Glutamatergic neuron (in vitro differentiated cells): Measurements from ENCODE around the gene FCAMR. TPM values are rescaled to one million over a fixed set of nuclear protein-coding genes. Genes with fewer than 3 reads are reported as not detected.

ENCODE experiments used
- DNase-seq: peaks from one replicate; pipeline ENCODE4 v3.0.0; 2022
- H3K27ac Mint-ChIP-seq: one replicate; pipeline ENCODE4 v1.8.0; 2020; ENCODE audit warnings: mild to moderate bottlenecking, mixed read lengths, inconsistent platforms; ENCODE audit not compliant: unreplicated experiment
- H3K27me3 Mint-ChIP-seq: one replicate; pipeline ENCODE4 v1.8.0; 2020; ENCODE audit warnings: mild to moderate bottlenecking, moderate library complexity, mixed read lengths, inconsistent platforms; ENCODE audit not compliant: unreplicated experiment
- H3K36me3 Mint-ChIP-seq: one replicate; pipeline ENCODE4 v1.8.0; 2020; ENCODE audit warnings: mild to moderate bottlenecking, mixed read lengths, inconsistent platforms; ENCODE audit not compliant: unreplicated experiment
- H3K4me1 Mint-ChIP-seq: one replicate; pipeline ENCODE4 v1.8.0; 2020; ENCODE audit warnings: mild to moderate bottlenecking, low read depth, mixed read lengths, inconsistent platforms; ENCODE audit not compliant: unreplicated experiment
- H3K4me3 Mint-ChIP-seq: one replicate; pipeline ENCODE4 v1.8.0; 2020; ENCODE audit warnings: mild to moderate bottlenecking, mixed read lengths, inconsistent platforms; ENCODE audit not compliant: unreplicated experiment
- H3K9me3 Mint-ChIP-seq: one replicate; pipeline ENCODE4 v1.8.0; 2020; ENCODE audit warnings: mild to moderate bottlenecking, moderate library complexity, mixed read lengths, inconsistent platforms; ENCODE audit not compliant: unreplicated experiment
- CTCF ChIP-seq: fragments of 200-600 bp; sonication (generic); IDR thresholded peaks from one replicate; pipeline ENCODE4 v1.5.0; 2021; ENCODE audit not compliant: partially characterized antibody, unreplicated experiment
- total RNA-seq: library from RNA; stranded (reverse); fragmentation: NEBNext Ultra II Directional; extraction: Animal tissue kit (Norgen Biotek cat#: 25700); gene quantifications from one replicate; pipeline ENCODE4 v1.2.1, GENCODE V29; 2021; ENCODE audit not compliant: unreplicated experiment

The FCAMR gene
- total RNA-seq, 1 donor from 2014 or later: not detected

GRCh38 chr1:206967096-206967849, 3.0 kb downstream of the FCAMR start:
- no peak for TF ChIP-seq CTCF
- no peaks in the 10 kb centered on the region for H3K4me1 Mint-ChIP-seq
- DNase-seq: no peak
- H3K36me3 Mint-ChIP-seq: no peaks in the 10 kb centered on the region
- no peaks in the 10 kb centered on the region for H3K9me3 Mint-ChIP-seq
- no peak overlapping the region for H3K4me3 Mint-ChIP-seq
- H3K27me3 Mint-ChIP-seq: peaks cover 4% of the 10 kb centered on the region
- H3K27ac Mint-ChIP-seq: no peak overlapping the region

- H3K4me1 Mint-ChIP-seq: no peaks in the 10 kb centered on the region
- DNase-seq: no peak
- no peak overlapping the region for H3K27ac Mint-ChIP-seq
- H3K4me3 Mint-ChIP-seq: no peak overlapping the region
- no peak for TF ChIP-seq CTCF
- H3K27me3 Mint-ChIP-seq: peaks cover 7% of the 10 kb centered on the region
- peaks cover 2% of the 10 kb centered on the region for H3K9me3 Mint-ChIP-seq
- H3K36me3 Mint-ChIP-seq: no peaks in the 10 kb centered on the region
Measured at GRCh38 chr1:206965781-206966180, 4.5 kb downstream of the FCAMR start.

- Mint-ChIP-seq H3K27ac (no peak overlapping the region), H3K4me3 (no peak overlapping the region), H3K27me3 (peaks cover 8% of the 10 kb centered on the region), H3K9me3 (peaks cover 2% of the 10 kb centered on the region), H3K4me1 (no peaks in the 10 kb centered on the region), H3K36me3 (no peaks in the 10 kb centered on the region)
- no peak for DNase-seq
- no peak for TF ChIP-seq CTCF
Measured at GRCh38 chr1:206963740-206964139, 6.5 kb downstream of the FCAMR start.

- no peak for TF ChIP-seq CTCF
- peaks cover 8% of the 10 kb centered on the region for H3K27me3 Mint-ChIP-seq
- no peaks in the 10 kb centered on the region for H3K4me1 Mint-ChIP-seq
- no peaks in the 10 kb centered on the region for H3K36me3 Mint-ChIP-seq
- no peak overlapping the region for H3K4me3 Mint-ChIP-seq
- no peak overlapping the region for H3K27ac Mint-ChIP-seq
- H3K9me3 Mint-ChIP-seq: peaks cover 2% of the 10 kb centered on the region
- no peak for DNase-seq
Measured at GRCh38 chr1:206963119-206963712, 7.0 kb downstream of the FCAMR start.

GRCh38 chr1:206962272-206962671, 8.0 kb downstream of the FCAMR start:
- DNase-seq: no peak
- no peak for TF ChIP-seq CTCF
- H3K27me3 Mint-ChIP-seq: peaks cover 5% of the 10 kb centered on the region
- no peak overlapping the region for H3K27ac Mint-ChIP-seq
- H3K9me3 Mint-ChIP-seq: peaks cover 2% of the 10 kb centered on the region
- no peaks in the 10 kb centered on the region for H3K36me3 Mint-ChIP-seq
- no peaks in the 10 kb centered on the region for H3K4me1 Mint-ChIP-seq
- H3K4me3 Mint-ChIP-seq: no peak overlapping the region
